Prostate gland (tissue), 2 donors: ENCODE results near the gene TBC1D22A. TPM values are rescaled to one million over a fixed set of nuclear protein-coding genes. Genes with fewer than 3 reads are reported as not detected.

Experiments
- DNase-seq: peaks from one replicate; pipeline ENCODE4 v3.0.0-alpha.2; 2019; ENCODE audit warnings: low spot score
- H3K27ac ChIP-seq, 2 donors: fragments of 200-600 bp; sonication (generic); 2 replicates each; pipeline ENCODE4 v1.5.1; 2017 to 2019
- H3K27me3 ChIP-seq: fragments of 200-600 bp; sonication (generic); replicated peaks from 2 replicates; pipeline ENCODE4 v1.5.1; 2019; ENCODE audit not compliant: insufficient read depth
- H3K36me3 ChIP-seq, 2 donors: fragments of 200-600 bp; sonication (generic); 1 replicate in 1 of 2; 2 replicates in 1 of 2; pipeline versions ENCODE4 v1.5.1 to v1.8.1; 2017 to 2019
- H3K4me1 ChIP-seq: fragments of 200-600 bp; sonication (generic); replicated peaks from 2 replicates; pipeline ENCODE4 v1.5.1; 2019
- H3K4me3 ChIP-seq, 2 donors: fragments of 200-600 bp; sonication (generic); 2 replicates each; pipeline ENCODE4 v1.5.1; 2017 to 2019
- H3K9me3 ChIP-seq: fragments of 200-600 bp; sonication (generic); 2 replicates; pipeline ENCODE4 v1.5.1; 2017
- POLR2A ChIP-seq: fragments of 450-650 bp; IDR thresholded peaks from one replicate; pipeline ENCODE4 v1.6.1; 2016; ENCODE audit warnings: antibody characterized with exemption, mild to moderate bottlenecking
- POLR2AphosphoS5 ChIP-seq: sonication (generic); formaldehyde crosslinking; IDR thresholded peaks from one replicate; pipeline ENCODE4 v1.6.1; 2017; ENCODE audit warnings: antibody characterized with exemption
- WGBS: methylation state at CpG from one replicate; pipeline ENCODE4 v1.1.5; 2018; 5-methylcytosine and 5-hydroxymethylcytosine counted together
- intact Hi-C: fragments of 100-400 bp; cut with DNase I; formaldehyde crosslinking; loops from one replicate; pipeline ENCODE4 v1.14.2; 2022
- total RNA-seq, 2 donors: library from RNA; depleted of rRNA; stranded (reverse); fragments of >200 nt; gene quantifications; one replicate each; pipeline ENCODE4 v1.1.0, GENCODE V29; 2016
- TF ChIP-seq, protein P1 (sequence below), 4 experiments: fragments of 200-600 bp in 2 of 4; fragments of 450-650 bp in 2 of 4; sonication (generic) in 2 of 4; IDR thresholded peaks; 1 replicate in 3 of 4; 2 replicates in 1 of 4; pipeline ENCODE4 v1.5.1; 2016 to 2019; ENCODE audit warnings: antibody characterized with exemption in 4 of 4, mild to moderate bottlenecking in 2 of 4, moderate library complexity in 2 of 4

Gene TBC1D22A
- total RNA-seq, 2 donors from 2014 or later, result 16.0 to 30.7 TPM

DNA sequence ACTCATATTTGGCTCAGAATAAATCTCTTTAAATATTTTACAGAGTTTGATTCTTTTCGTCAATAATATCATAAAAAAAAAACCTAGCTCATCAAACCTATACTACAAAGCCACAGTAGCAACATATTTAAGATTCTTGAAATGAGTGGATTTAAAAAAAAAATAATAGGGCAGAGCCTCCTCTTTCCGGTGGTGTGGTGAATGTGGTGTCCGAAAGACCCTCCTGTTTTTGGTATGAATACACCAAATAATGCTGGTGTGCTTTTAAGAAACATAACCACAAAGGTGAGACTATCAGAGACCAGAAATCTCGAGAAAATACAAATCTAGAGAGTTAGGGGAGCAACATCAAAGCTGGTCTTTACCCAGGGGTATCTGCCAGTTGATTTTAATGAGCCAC lies 342.6 kb downstream of the TBC1D22A start:
- no peaks in the 10 kb centered on the region for H3K4me1 ChIP-seq
- H3K9me3 ChIP-seq, result no peaks in the 10 kb centered on the region
- H3K4me3 ChIP-seq, result no peak overlapping the region
- no peak for DNase-seq
- WGBS, result 87% methylated on average over 4 of the region's 4 CpGs
- TF ChIP-seq POLR2AphosphoS5 (no peak), POLR2A (no peak)
- TF ChIP-seq, protein P1, sequence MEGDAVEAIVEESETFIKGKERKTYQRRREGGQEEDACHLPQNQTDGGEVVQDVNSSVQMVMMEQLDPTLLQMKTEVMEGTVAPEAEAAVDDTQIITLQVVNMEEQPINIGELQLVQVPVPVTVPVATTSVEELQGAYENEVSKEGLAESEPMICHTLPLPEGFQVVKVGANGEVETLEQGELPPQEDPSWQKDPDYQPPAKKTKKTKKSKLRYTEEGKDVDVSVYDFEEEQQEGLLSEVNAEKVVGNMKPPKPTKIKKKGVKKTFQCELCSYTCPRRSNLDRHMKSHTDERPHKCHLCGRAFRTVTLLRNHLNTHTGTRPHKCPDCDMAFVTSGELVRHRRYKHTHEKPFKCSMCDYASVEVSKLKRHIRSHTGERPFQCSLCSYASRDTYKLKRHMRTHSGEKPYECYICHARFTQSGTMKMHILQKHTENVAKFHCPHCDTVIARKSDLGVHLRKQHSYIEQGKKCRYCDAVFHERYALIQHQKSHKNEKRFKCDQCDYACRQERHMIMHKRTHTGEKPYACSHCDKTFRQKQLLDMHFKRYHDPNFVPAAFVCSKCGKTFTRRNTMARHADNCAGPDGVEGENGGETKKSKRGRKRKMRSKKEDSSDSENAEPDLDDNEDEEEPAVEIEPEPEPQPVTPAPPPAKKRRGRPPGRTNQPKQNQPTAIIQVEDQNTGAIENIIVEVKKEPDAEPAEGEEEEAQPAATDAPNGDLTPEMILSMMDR (IDR thresholded peaks at IDR 0.05), result no peak
- no peaks in the 10 kb centered on the region for H3K27me3 ChIP-seq
- no peak overlapping the region for H3K27ac ChIP-seq
- intact Hi-C loops, result no loop called here
- H3K36me3 ChIP-seq, result no peaks in the 10 kb centered on the region

DNA sequence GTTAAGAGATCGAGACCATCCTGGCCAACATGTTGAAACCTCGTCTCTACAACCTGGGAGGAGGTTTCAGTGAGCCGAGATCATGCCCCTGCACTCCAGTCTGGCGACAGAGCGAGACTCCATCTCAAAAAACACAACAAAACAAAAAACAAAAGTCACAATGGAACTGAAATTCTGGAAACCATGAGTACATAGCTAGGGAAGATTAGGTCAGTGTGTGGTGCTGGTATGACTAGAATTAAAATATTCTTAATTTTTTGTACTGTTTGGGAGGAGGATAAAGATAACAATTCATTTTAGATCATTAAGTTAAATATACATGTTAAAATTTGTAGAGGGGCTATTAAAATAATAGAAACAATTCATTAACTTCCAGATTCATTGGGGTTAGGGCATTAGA lies 344.4 kb downstream of the TBC1D22A start:
- DNase-seq, result no peak
- Histone ChIP-seq H3K36me3 (no peaks in the 10 kb centered on the region), H3K27me3 (no peaks in the 10 kb centered on the region), H3K4me1 (no peaks in the 10 kb centered on the region), H3K9me3 (no peaks in the 10 kb centered on the region), H3K27ac (no peak overlapping the region), H3K4me3 (no peak overlapping the region)
- intact Hi-C loops, result no loop called here
- WGBS, result 96% methylated on average over 5 of the region's 5 CpGs
- TF ChIP-seq POLR2AphosphoS5, result no peak
- TF ChIP-seq, protein P1 (IDR thresholded peaks at IDR 0.05), result no peak
- no peak for TF ChIP-seq POLR2A

DNA sequence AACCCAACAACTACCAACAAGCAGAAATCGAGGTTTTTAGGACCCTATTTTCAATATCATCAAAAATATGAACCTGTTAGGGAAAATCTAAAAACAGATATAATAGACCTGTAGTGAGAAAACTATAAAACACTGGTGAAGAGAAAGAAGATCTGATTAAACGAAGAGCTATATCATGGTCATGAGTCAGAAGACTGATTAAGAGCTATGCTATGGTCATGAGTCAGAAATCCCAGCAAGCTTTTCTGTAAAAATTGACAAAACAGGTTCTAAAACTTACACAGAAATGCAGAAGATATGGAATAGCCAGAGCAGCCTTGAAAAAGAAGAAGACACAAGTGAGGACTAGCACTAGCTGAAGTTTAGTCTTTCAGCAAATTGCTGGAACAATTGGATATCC lies 345.0 kb downstream of the TBC1D22A start:
- Histone ChIP-seq H3K27me3 (no peaks in the 10 kb centered on the region), H3K4me1 (no peaks in the 10 kb centered on the region), H3K4me3 (no peak overlapping the region), H3K9me3 (no peaks in the 10 kb centered on the region), H3K27ac (no peak overlapping the region), H3K36me3 (no peaks in the 10 kb centered on the region)
- WGBS, result 84% methylated on average over 2 of the region's 2 CpGs
- TF ChIP-seq, protein P1 (IDR thresholded peaks at IDR 0.05), result no peak
- TF ChIP-seq POLR2A (no peak), POLR2AphosphoS5 (no peak)
- intact Hi-C loops, result no loop called here
- no peak for DNase-seq

DNA sequence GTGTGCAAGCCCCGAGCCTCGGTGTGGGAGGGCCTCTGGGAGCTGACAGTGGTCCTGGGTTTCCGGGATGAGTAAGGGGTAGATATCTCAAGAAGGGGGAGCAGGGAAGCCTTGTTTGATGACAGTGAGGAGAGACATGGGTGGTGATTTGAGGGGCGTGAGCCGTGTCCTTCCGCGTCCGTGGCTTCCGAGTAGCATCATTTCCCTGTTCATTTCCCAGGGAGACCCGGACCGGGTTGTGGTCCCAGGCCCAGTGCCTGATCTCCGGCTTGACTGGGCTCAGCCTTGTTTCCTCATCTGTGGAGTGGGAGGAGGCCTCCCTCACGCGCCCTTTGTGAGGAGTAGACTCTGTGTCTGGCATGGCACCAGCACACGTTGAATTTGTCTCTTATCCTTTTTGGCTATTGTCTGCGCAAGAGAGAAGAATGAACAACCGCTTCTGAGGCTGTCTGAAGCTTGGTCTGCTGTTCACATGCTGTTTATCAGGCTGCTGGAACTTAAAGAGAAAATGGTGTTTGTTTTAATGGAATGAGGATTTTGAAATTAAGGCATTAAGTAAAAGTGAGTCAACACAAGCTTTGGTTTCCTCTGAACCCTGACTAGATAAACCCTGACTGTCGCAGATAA lies 348.5 kb downstream of the TBC1D22A start:
- TF ChIP-seq POLR2AphosphoS5 (no peak), POLR2A (no peak)
- TF ChIP-seq, protein P1 (IDR thresholded peaks at IDR 0.05), result no peak
- DNase-seq, result no peak
- H3K36me3 ChIP-seq, result no peaks in the 10 kb centered on the region
- intact Hi-C loops, result no loop called here
- H3K4me3 ChIP-seq, result no peak overlapping the region
- 85% methylated on average over 18 of the region's 18 CpGs for WGBS
- H3K9me3 ChIP-seq, result no peaks in the 10 kb centered on the region
- H3K27me3 ChIP-seq, result no peaks in the 10 kb centered on the region
- H3K27ac ChIP-seq, result no peak overlapping the region
- H3K4me1 ChIP-seq, result no peaks in the 10 kb centered on the region
